ENCODE data around the gene FGD1.

The FGD1 gene

DNA sequence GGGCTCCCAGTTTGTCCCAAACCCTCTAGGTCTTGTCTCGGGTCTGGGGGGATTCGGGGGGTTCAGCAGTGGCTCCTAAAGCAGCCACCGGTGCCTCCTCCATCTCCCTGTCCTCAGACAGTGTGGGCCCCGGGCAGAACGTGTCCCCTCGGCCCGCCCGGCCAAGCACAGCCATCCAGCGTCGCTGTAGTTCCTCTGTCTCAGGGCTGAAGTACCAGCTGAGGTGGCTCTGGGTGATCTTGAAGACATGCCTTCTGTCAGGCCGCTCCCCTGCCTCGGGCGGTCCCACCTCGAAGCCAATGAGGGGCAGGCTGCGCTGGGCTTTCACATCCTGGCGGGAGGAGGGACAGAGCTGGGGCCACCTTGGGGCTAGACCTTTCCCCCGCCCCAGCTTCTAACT is 50.0 kb downstream of the FGD1 start:
- H3K4me2 ChIP-seq (ENCODE audit: low read depth, low read length, poor library complexity, severe bottlenecking) = no peak overlapping the region
- no peaks in the 10 kb centered on the region for H4K20me1 ChIP-seq (ENCODE audit: low read depth, low read length)
- H3K27me3 ChIP-seq (ENCODE audit: low read length) = no peaks in the 10 kb centered on the region
- peaks cover 23% of the 10 kb centered on the region for H3K79me2 ChIP-seq (ENCODE audit: insufficient read depth, low read length)
- no peak for TF ChIP-seq EZH2phosphoT487 (conservative IDR thresholded peaks at IDR 0.05; ENCODE audit: low read length)
- TF ChIP-seq, protein P1, sequence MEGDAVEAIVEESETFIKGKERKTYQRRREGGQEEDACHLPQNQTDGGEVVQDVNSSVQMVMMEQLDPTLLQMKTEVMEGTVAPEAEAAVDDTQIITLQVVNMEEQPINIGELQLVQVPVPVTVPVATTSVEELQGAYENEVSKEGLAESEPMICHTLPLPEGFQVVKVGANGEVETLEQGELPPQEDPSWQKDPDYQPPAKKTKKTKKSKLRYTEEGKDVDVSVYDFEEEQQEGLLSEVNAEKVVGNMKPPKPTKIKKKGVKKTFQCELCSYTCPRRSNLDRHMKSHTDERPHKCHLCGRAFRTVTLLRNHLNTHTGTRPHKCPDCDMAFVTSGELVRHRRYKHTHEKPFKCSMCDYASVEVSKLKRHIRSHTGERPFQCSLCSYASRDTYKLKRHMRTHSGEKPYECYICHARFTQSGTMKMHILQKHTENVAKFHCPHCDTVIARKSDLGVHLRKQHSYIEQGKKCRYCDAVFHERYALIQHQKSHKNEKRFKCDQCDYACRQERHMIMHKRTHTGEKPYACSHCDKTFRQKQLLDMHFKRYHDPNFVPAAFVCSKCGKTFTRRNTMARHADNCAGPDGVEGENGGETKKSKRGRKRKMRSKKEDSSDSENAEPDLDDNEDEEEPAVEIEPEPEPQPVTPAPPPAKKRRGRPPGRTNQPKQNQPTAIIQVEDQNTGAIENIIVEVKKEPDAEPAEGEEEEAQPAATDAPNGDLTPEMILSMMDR (IDR thresholded peaks at IDR 0.05; ENCODE audit: insufficient read depth, low read length, poor library complexity, severe bottlenecking) = no peak
- no peak overlapping the region for H3K9ac ChIP-seq (ENCODE audit: low read length)
- H3K9me2 ChIP-seq (replicated peaks; ENCODE audit: insufficient read depth, low read length) = no peaks in the 10 kb centered on the region
- no peak overlapping the region for H3K4me3 ChIP-seq (ENCODE audit: insufficient read depth, low read length, poor library complexity, severe bottlenecking)
- H2AFZ ChIP-seq (ENCODE audit: low read depth, low read length, severe bottlenecking) = no peak overlapping the region
- H3K27ac ChIP-seq (ENCODE audit: low read depth, low read length) = no peak overlapping the region
- H3F3A ChIP-seq (ENCODE audit: insufficient read depth) = no peaks in the 10 kb centered on the region
- no peaks in the 10 kb centered on the region for H3K36me3 ChIP-seq (ENCODE audit: low read length)
- H3K9me3 ChIP-seq (ENCODE audit: insufficient read depth, low read length) = no peaks in the 10 kb centered on the region

DNA sequence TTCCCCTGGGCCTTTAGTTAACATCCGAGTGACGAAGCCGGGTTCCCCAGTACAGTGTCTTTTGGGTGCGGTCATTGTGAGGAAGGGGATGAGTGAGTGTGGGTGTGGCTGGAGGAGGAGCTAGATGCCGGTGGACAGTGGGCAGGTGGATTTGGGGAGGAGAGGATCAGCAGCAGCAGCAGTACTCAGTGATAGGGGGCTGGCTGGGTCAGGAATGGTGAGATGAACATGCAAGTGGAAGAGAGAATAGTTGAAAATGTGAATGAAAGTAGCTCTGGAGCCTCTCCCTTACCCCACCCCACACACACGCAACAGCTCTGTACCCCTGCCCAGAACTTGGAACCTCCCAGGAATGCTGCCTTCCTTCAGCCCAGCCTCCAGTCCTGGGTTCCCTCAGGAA is 51.3 kb downstream of the FGD1 start:
- Histone ChIP-seq H3K27me3 (ENCODE audit: low read length) (no peaks in the 10 kb centered on the region), H3K9me3 (ENCODE audit: insufficient read depth, low read length) (no peaks in the 10 kb centered on the region), H3K4me3 (ENCODE audit: insufficient read depth, low read length, poor library complexity, severe bottlenecking) (no peak overlapping the region), H3F3A (ENCODE audit: insufficient read depth) (no peaks in the 10 kb centered on the region), H3K9ac (ENCODE audit: low read length) (no peak overlapping the region), H4K20me1 (ENCODE audit: low read depth, low read length) (no peaks in the 10 kb centered on the region), H3K27ac (ENCODE audit: low read depth, low read length) (no peak overlapping the region), H3K4me2 (ENCODE audit: low read depth, low read length, poor library complexity, severe bottlenecking) (no peak overlapping the region), H2AFZ (ENCODE audit: low read depth, low read length, severe bottlenecking) (no peak overlapping the region), H3K9me2 (replicated peaks; ENCODE audit: insufficient read depth, low read length) (no peaks in the 10 kb centered on the region), H3K36me3 (ENCODE audit: low read length) (no peaks in the 10 kb centered on the region), H3K79me2 (ENCODE audit: insufficient read depth, low read length) (peaks cover 31% of the 10 kb centered on the region)
- TF ChIP-seq, protein P1 (IDR thresholded peaks at IDR 0.05; ENCODE audit: insufficient read depth, low read length, poor library complexity, severe bottlenecking) = no peak
- TF ChIP-seq EZH2phosphoT487 (conservative IDR thresholded peaks at IDR 0.05; ENCODE audit: low read length) = no peak

DNA sequence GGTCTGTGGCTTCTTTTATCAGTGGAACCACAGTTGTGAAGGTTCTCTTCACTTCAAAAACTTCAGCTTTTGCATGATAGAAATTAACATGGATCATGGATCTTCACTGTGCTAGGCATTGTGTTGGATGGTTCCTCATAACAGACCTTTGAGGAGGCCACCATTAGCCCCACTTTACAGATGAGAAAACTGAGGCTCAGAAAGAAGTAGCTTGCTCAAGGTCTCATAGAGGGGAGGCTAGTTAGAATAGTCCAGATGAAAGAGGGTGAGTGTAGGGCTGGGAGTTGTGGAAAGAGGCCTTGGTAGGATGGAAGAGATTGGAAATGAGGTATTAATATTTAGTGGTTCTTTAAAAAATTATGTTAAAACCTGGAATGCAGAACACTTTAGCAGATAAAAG is 53.2 kb downstream of the FGD1 start:
- H3K27ac ChIP-seq (ENCODE audit: low read depth, low read length) = no peak overlapping the region
- no peaks in the 10 kb centered on the region for H3K9me3 ChIP-seq (ENCODE audit: insufficient read depth, low read length)
- H3F3A ChIP-seq (ENCODE audit: insufficient read depth) = no peaks in the 10 kb centered on the region
- no peaks in the 10 kb centered on the region for H3K36me3 ChIP-seq (ENCODE audit: low read length)
- H3K27me3 ChIP-seq (ENCODE audit: low read length) = no peaks in the 10 kb centered on the region
- no peak overlapping the region for H2AFZ ChIP-seq (ENCODE audit: low read depth, low read length, severe bottlenecking)
- H3K79me2 ChIP-seq (ENCODE audit: insufficient read depth, low read length) = peaks cover 31% of the 10 kb centered on the region
- no peak overlapping the region for H3K4me2 ChIP-seq (ENCODE audit: low read depth, low read length, poor library complexity, severe bottlenecking)
- no peaks in the 10 kb centered on the region for H3K9me2 ChIP-seq (replicated peaks; ENCODE audit: insufficient read depth, low read length)
- H3K4me3 ChIP-seq (ENCODE audit: insufficient read depth, low read length, poor library complexity, severe bottlenecking) = no peak overlapping the region
- H3K9ac ChIP-seq (ENCODE audit: low read length) = no peak overlapping the region
- no peaks in the 10 kb centered on the region for H4K20me1 ChIP-seq (ENCODE audit: low read depth, low read length)
- TF ChIP-seq, protein P1 (IDR thresholded peaks at IDR 0.05; ENCODE audit: insufficient read depth, low read length, poor library complexity, severe bottlenecking) = no peak
- TF ChIP-seq EZH2phosphoT487 (conservative IDR thresholded peaks at IDR 0.05; ENCODE audit: low read length) = no peak
